ENCODE results near the gene MRPL37. TPM values are rescaled to one million over a fixed set of nuclear protein-coding genes. Genes with fewer than 3 reads are reported as not detected.

MRPL37 gene
- total and polyA plus RNA-seq, 2 of the 8 experiments (the other 6 are each of a cell fraction or from before 2014, with no cell fraction given), result 45.5 to 126 TPM

GRCh38 chr1:54199765-54200518 is at the start of gene MRPL37, which contains the start of gene CYB5RL (continued):
- no peak for TF ChIP-seq RNF2 (IDR thresholded peaks at IDR 0.05; ENCODE audit: borderline replicate concordance, low read depth, low read length, missing control alignments, poor library complexity, severe bottlenecking)
- no peak for TF ChIP-seq ASH2L (IDR thresholded peaks at IDR 0.05; ENCODE audit: low read length)
- TF ChIP-seq RXRA (IDR thresholded peaks at IDR 0.05; ENCODE audit: insufficient read depth, low read depth, low read length), result no peak
- TF ChIP-seq SP1 (IDR thresholded peaks at IDR 0.05; ENCODE audit: low read depth, low read length), result peak; percentile 97
- TF ChIP-seq BRCA1 (IDR thresholded peaks at IDR 0.05; ENCODE audit: low read depth, low read length), result no peak
- TF ChIP-seq USF2 (IDR thresholded peaks at IDR 0.05; ENCODE audit: low read length), result no peak
- TF ChIP-seq NANOG (IDR thresholded peaks at IDR 0.05; ENCODE audit: insufficient read depth, low read depth, low read length, poor library complexity, severe bottlenecking), result no peak
- no peak for TF ChIP-seq GABPA (IDR thresholded peaks at IDR 0.05; ENCODE audit: borderline replicate concordance, insufficient read depth, low read length)
- TF ChIP-seq ATF2 (IDR thresholded peaks at IDR 0.05; ENCODE audit: low read length), result no peak
- no peak; the same call in 1 of the 2 replicates for TF ChIP-seq RBBP5 (IDR thresholded peaks at IDR 0.05; ENCODE audit: borderline replicate concordance, low read depth, low read length)
- TF ChIP-seq KDM5A (IDR thresholded peaks at IDR 0.05; ENCODE audit: low read length), result peak; percentile 92
- peak in 1 of 2 experiments; percentile 44; a peak in 1 of 4 replicates for TF ChIP-seq SIN3A (conservative IDR thresholded peaks at IDR 0.05 in 1 of 2, IDR thresholded peaks at IDR 0.05 in 1 of 2; ENCODE audit: low read depth in 1 of 2, low read length in 2 of 2)
- TF ChIP-seq NRF1 (IDR thresholded peaks at IDR 0.05; ENCODE audit: low read depth, low read length), result no peak
- no peak for TF ChIP-seq CBX5 (IDR thresholded peaks at IDR 0.05; ENCODE audit: low read depth, low read length)
- TF ChIP-seq RAD21 (IDR thresholded peaks at IDR 0.05 in 1 of 2, conservative IDR thresholded peaks at IDR 0.05 in 1 of 2; ENCODE audit: low read depth in 2 of 2, low read length in 2 of 2), result no peak
- TF ChIP-seq SRF (IDR thresholded peaks at IDR 0.05; ENCODE audit: low read depth, low read length), result no peak
- TF ChIP-seq CREB1 (IDR thresholded peaks at IDR 0.05), result peak; percentile 24; the same call in 1 of the 2 replicates

Data from H1 (cell line).